GM19452 (cell line): ENCODE measurements around the gene PCIF1.
"Not testable (repeated sequence)": the region's sequence is repeated elsewhere in the genome, so short reads cannot be mapped to it uniquely, and the experiment has no call there.

ENCODE experiments used
- ATAC-seq: cut with Tn5 transposase; IDR thresholded peaks from one replicate; pipeline ENCODE4 v1.9.1; 2021; ENCODE audit not compliant: unreplicated experiment

PCIF1 gene

GRCh38 chr20:45921337-45922189 lies 12.9 kb upstream of the PCIF1 start:
- ATAC-seq: no peak

- no peak for ATAC-seq
Observed at GRCh38 chr20:45924391-45925261, 9.9 kb upstream of the PCIF1 start.

GRCh38 chr20:45925821-45926506 lies 8.5 kb upstream of the PCIF1 start:
- no peak for ATAC-seq

- ATAC-seq: no peak
Observed at GRCh38 chr20:45926731-45927070, 7.8 kb upstream of the PCIF1 start.

GRCh38 chr20:45927071-45927878 lies 7.2 kb upstream of the PCIF1 start:
- no peak for ATAC-seq

GRCh38 chr20:45931680-45932079 lies 2.8 kb upstream of the PCIF1 start:
- not testable (repeated sequence) for ATAC-seq

GRCh38 chr20:45933266-45934045 lies 1.0 kb upstream of the PCIF1 start:
- ATAC-seq: no peak

- no peak for ATAC-seq
Observed at GRCh38 chr20:45934046-45934585, 367 bp upstream of the PCIF1 start.

GRCh38 chr20:45935416-45936046 lies 1.0 kb downstream of the PCIF1 start:
- ATAC-seq: no peak

- no peak for ATAC-seq
Observed at GRCh38 chr20:45937765-45938164, 3.3 kb downstream of the PCIF1 start.

GRCh38 chr20:45938727-45939438 lies 4.4 kb downstream of the PCIF1 start:
- no peak for ATAC-seq

GRCh38 chr20:45940053-45940452 lies 5.6 kb downstream of the PCIF1 start:
- no peak for ATAC-seq

GRCh38 chr20:45940469-45940868 lies 6.0 kb downstream of the PCIF1 start:
- no peak for ATAC-seq

GRCh38 chr20:45943613-45944012 lies 9.1 kb downstream of the PCIF1 start:
- ATAC-seq: no peak

GRCh38 chr20:45944151-45944964 lies 9.9 kb downstream of the PCIF1 start:
- ATAC-seq: no peak

- ATAC-seq: no peak
Observed at GRCh38 chr20:45944965-45945677, 10.6 kb downstream of the PCIF1 start.

- ATAC-seq: no peak
Observed at GRCh38 chr20:45945678-45946148, 11.2 kb downstream of the PCIF1 start.
